Lung (tissue), 12 donors: ENCODE results near the gene DNAJC30. TPM values are rescaled to one million over a fixed set of nuclear protein-coding genes. Genes with fewer than 3 reads are reported as not detected.

Experiments used
- ATAC-seq: fragments of 200-7000 bp; cut with Tn5 transposase; one replicate; pipeline ENCODE4 v1.9.1; 2020; ENCODE audit warnings: moderate number of reproducible peaks; ENCODE audit not compliant: insufficient read depth, low FRiP score
- DNase-seq, 3 donors: peaks; one replicate each; pipeline ENCODE4 v3.0.0-alpha.2; 2013 to 2017
- H3K27ac ChIP-seq, 2 donors: one replicate each; pipeline ENCODE4 v1.5.1; 2013; ENCODE audit warnings: mild to moderate bottlenecking in 2 of 2, moderate library complexity in 2 of 2, control low read depth in 1 of 2, inconsistent platforms in 1 of 2, low read depth in 1 of 2, low read length in 1 of 2
- H3K27me3 ChIP-seq, 3 donors: one replicate each; pipeline ENCODE4 v1.5.1; 2013; ENCODE audit warnings: low read length in 2 of 3; ENCODE audit not compliant: control insufficient read depth in 3 of 3, insufficient read depth in 3 of 3
- H3K36me3 ChIP-seq, 4 donors: one replicate each; pipeline ENCODE4 v1.5.1; 2013; ENCODE audit warnings: low read length in 4 of 4, mild to moderate bottlenecking in 1 of 4, moderate library complexity in 1 of 4; ENCODE audit not compliant: control insufficient read depth in 4 of 4, insufficient read depth in 4 of 4
- H3K4me1 ChIP-seq, 5 donors: one replicate each; pipeline ENCODE4 v1.5.1; 2013; ENCODE audit warnings: low read length in 5 of 5, mild to moderate bottlenecking in 2 of 5, moderate library complexity in 1 of 5; ENCODE audit not compliant: control insufficient read depth in 5 of 5, insufficient read depth in 5 of 5
- H3K4me3 ChIP-seq: one replicate; pipeline ENCODE4 v1.5.1; 2013; ENCODE audit warnings: mild to moderate bottlenecking, control low read depth, moderate library complexity
- H3K9ac ChIP-seq, 2 donors: one replicate each; pipeline ENCODE4 v1.5.1; 2013; ENCODE audit warnings: low read length in 2 of 2, control low read depth in 1 of 2; ENCODE audit not compliant: insufficient read depth in 1 of 2
- H3K9me3 ChIP-seq, 4 donors: one replicate each; pipeline ENCODE4 v1.5.1; 2013; ENCODE audit warnings: low read length in 3 of 4, mild to moderate bottlenecking in 1 of 4, moderate library complexity in 1 of 4; ENCODE audit not compliant: control insufficient read depth in 4 of 4, insufficient read depth in 3 of 4
- CTCF ChIP-seq: IDR thresholded peaks from 2 replicates; pipeline ENCODE4 v1.5.1; 2012; ENCODE audit warnings: mild to moderate bottlenecking; ENCODE audit errors: control extremely low read depth, extremely low read depth
- WGBS, 2 donors: extraction: QIAGEN DNeasy Blood & Tissue Kit; methylation state at CpG; one replicate each; pipeline ENCODE4 v1.1.7; 2013; 5-methylcytosine and 5-hydroxymethylcytosine counted together
- polyA plus RNA-seq, 2 donors: library from polyadenylated mRNA; stranded (reverse); fragments of 200-250 nt; gene quantifications; one replicate each; pipeline ENCODE4 v1.2.1, GENCODE V29; 2013
- total RNA-seq, 2 donors: library from RNA; depleted of rRNA in 1 of 2; stranded (reverse); fragments of >200 nt in 1 of 2; gene quantifications; one replicate each; pipeline ENCODE4 v1.2.1, GENCODE V29; 2014 to 2021
- donor health status: control.
- donor health status: control.
- donor health status: Bipolar disorder and iron deficiency.
- donor health status: healthy.
- donor health status: DM: yes; HTN: yes; CAD: no.

The DNAJC30 gene
- total and polyA plus RNA-seq, 4 donors, result 5.3 to 14.4 (median 9.1) TPM

GRCh38 chr7:73712773-73713172 is 29.5 kb upstream of the DNAJC30 start:
- Histone ChIP-seq H3K27ac (no peak overlapping the region), H3K4me1 (peaks cover 0 to 13% (median 7%) of the 10 kb centered on the region in 5 donors), H3K4me3 (no peak overlapping the region), H3K36me3 (peaks cover 0 to 5% (median 0%) of the 10 kb centered on the region in 4 donors), H3K9me3 (no peaks in the 10 kb centered on the region), H3K9ac (no peak overlapping the region), H3K27me3 (no peaks in the 10 kb centered on the region)
- ATAC-seq, result no peak
- TF ChIP-seq CTCF, result no peak
- 56 to 81% methylated on average over 1 of the region's 1 CpG for WGBS, 2 donors
- no peak for DNase-seq

- no peaks in the 10 kb centered on the region for H3K9me3 ChIP-seq
- ATAC-seq, result no peak
- DNase-seq, result no peak
- TF ChIP-seq CTCF, result no peak
- H3K4me3 ChIP-seq, result no peak overlapping the region
- no peak overlapping the region for H3K27ac ChIP-seq
- no peaks in the 10 kb centered on the region for H3K27me3 ChIP-seq
- no peak overlapping the region for H3K9ac ChIP-seq
- peaks cover 0 to 5% (median 0%) of the 10 kb centered on the region in 4 donors for H3K36me3 ChIP-seq
- H3K4me1 ChIP-seq, result peaks cover 0 to 8% (median 0%) of the 10 kb centered on the region in 5 donors
- 91 to 95% methylated on average over 16 of the region's 16 CpGs for WGBS, 2 donors
Measured at GRCh38 chr7:73708961-73709549, 25.8 kb upstream of the DNAJC30 start.

- H3K27me3 ChIP-seq, result no peaks in the 10 kb centered on the region
- no peak for TF ChIP-seq CTCF
- peaks cover 0 to 5% (median 0%) of the 10 kb centered on the region in 4 donors for H3K36me3 ChIP-seq
- ATAC-seq (no peak), DNase-seq (no peak)
- whole genome bisulfite sequencing, 2 donors, result 46 to 62% methylated on average over 15 of the region's 15 CpGs
- no peaks in the 10 kb centered on the region for H3K9me3 ChIP-seq
- no peak overlapping the region for H3K27ac ChIP-seq
- H3K4me1 ChIP-seq, result peaks cover 0 to 11% (median 0%) of the 10 kb centered on the region in 5 donors
- H3K4me3 ChIP-seq, result no peak overlapping the region
- no peak overlapping the region for H3K9ac ChIP-seq
Measured at GRCh38 chr7:73707045-73707631, 23.9 kb upstream of the DNAJC30 start.
